ENCODE data around the gene TMEM128. TPM values are rescaled to one million over a fixed set of nuclear protein-coding genes. Genes with fewer than 3 reads are reported as not detected.
A peak's percentile ranks its signal among the peaks of the same experiment; 100 is the strongest.

The TMEM128 gene, protein sequence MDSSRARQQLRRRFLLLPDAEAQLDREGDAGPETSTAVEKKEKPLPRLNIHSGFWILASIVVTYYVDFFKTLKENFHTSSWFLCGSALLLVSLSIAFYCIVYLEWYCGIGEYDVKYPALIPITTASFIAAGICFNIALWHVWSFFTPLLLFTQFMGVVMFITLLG
- polyA plus RNA-seq (ENCODE audit: low read depth in 6 of 6): 10 to 100 TPM; 23.2 to 44.8 (median 36.6) TPM

- peak; percentile 89 for DNase-seq
- peak within 1 kb of the TSS; percentile 93 to 99 (median 98) for H3K4me3 Mint-ChIP-seq
- ATAC-seq (ENCODE audit: low read depth in 2 of 2): peak; percentile 99
- H3K9me3 Mint-ChIP-seq: peaks cover 0 to 2% (median 0%) of the 10 kb centered on the region in 7 donors
- H3K4me1 Mint-ChIP-seq: peaks cover 22 to 43% (median 28%) of the 10 kb centered on the region in 3 donors
- peaks cover 12 to 18% of the 10 kb centered on the region in 2 donors for H3K36me3 Mint-ChIP-seq
- peak within 1 kb of the TSS; percentile 96 to 99 (median 98) for H3K27ac Mint-ChIP-seq
- H3K27me3 Mint-ChIP-seq: peaks cover under 1 to 7% (median under 1%) of the 10 kb centered on the region in 3 donors
Observed at GRCh38 chr4:4248029-4248884, at the start of gene TMEM128. TSS of gene TMEM128 (minus strand) at chr4:4248223. CDS start at chr4:4248202, 21 bp downstream.

DNA sequence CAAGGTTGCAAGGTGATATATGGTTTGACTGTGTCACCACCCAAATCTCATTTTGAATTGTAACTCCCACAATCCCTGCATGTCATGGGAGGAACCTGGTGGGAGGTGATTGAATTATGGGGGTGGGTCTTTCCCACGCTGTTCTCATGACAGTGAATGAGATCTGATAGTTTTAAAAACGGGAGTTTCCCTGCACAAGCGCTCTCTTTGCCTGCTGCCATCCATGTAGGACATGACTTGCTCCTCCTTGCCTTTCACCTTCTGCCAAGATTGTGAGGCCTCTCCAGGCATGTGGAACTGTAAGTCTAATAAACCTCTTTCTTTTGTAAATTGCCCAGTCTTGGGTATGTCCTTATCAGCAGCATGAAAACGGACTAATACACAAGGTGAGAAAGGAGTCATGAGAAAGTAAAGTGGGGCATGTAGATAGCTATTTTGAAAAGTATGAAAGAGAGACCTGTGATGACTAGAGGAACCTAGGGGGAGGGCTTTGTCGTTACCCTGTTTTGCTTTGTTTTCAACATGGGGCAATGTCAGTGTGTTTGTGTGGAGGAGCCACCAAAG lies 48.3 kb upstream of the TMEM128 start:
- Mint-ChIP-seq H3K9me3 (peaks cover 3 to 12% (median 7%) of the 10 kb centered on the region in 7 donors), H3K27ac (peak overlapping the region in 2 of 6 donors; percentile 71 to 83), H3K4me3 (peak overlapping the region in 1 of 8 donors; percentile 30), H3K36me3 (peaks cover 11 to 16% of the 10 kb centered on the region in 2 donors), H3K4me1 (peaks cover 25 to 37% (median 26%) of the 10 kb centered on the region in 3 donors), H3K27me3 (no peaks in the 10 kb centered on the region)
- no peak for ATAC-seq (ENCODE audit: low read depth in 2 of 2)
- no peak for DNase-seq

GRCh38 chr4:4293279-4293678 lies 45.3 kb upstream of the TMEM128 start:
- DNase-seq (no peak), ATAC-seq (ENCODE audit: low read depth in 2 of 2) (no peak)
- Mint-ChIP-seq H3K27ac (no peak overlapping the region), H3K27me3 (no peaks in the 10 kb centered on the region), H3K9me3 (peaks cover 3 to 12% (median 7%) of the 10 kb centered on the region in 7 donors), H3K4me1 (peaks cover 39 to 53% (median 45%) of the 10 kb centered on the region in 3 donors), H3K4me3 (peak overlapping the region in 1 of 8 donors; percentile 99), H3K36me3 (peaks cover 11% of the 10 kb centered on the region in 2 donors)

GRCh38 chr4:4289941-4290850 lies 42.2 kb upstream of the TMEM128 start, which contains the start of the genes LYAR and ZBTB49:
TSS of gene LYAR (minus strand) at chr4:4290154. CDS start at chr4:4283742, 6,412 bp downstream.
TSS of gene ZBTB49 (plus strand) at chr4:4290251. CDS start at chr4:4299946, 9,695 bp downstream.
- Mint-ChIP-seq H3K36me3 (peaks cover 7 to 8% of the 10 kb centered on the region in 2 donors), H3K27me3 (no peaks in the 10 kb centered on the region), H3K27ac (peak within 1 kb of the TSS; percentile 90 to 97 (median 96)), H3K4me3 (peak within 1 kb of the TSS; percentile 96 to 99 (median 98)), H3K9me3 (peaks cover 0 to 3% (median 0%) of the 10 kb centered on the region in 7 donors), H3K4me1 (peaks cover 44 to 53% (median 47%) of the 10 kb centered on the region in 3 donors)
- DNase-seq (peak; percentile 97), ATAC-seq (ENCODE audit: low read depth in 2 of 2) (peak; percentile 97 to 98)

DNA sequence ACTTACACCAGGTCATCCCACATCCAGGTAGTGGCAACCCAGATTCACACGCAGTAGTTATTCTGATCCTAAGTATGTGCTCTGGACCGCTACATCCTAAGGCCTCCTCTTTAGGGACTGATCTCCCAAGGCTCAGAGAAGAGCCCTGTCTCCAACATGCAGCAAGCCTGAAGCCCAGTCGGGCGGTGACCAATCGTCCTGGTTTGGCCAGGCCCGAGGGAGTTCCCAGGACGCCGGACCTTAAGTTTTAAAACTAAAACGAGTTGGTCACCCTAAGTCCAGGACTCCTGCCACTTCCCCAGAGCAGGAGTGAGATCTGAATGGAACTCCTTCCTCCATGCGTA lies 41.5 kb upstream of the TMEM128 start:
- ATAC-seq (ENCODE audit: low read depth in 2 of 2): peak; percentile 2 to 4
- H3K36me3 Mint-ChIP-seq: peaks cover 10 to 11% of the 10 kb centered on the region in 2 donors
- H3K9me3 Mint-ChIP-seq: peaks cover 0 to 2% (median 0%) of the 10 kb centered on the region in 7 donors
- no peak for DNase-seq
- peak overlapping the region; percentile 96 to 99 (median 98) for H3K4me3 Mint-ChIP-seq
- peak overlapping the region; percentile 90 to 97 (median 96) for H3K27ac Mint-ChIP-seq
- peaks cover 39 to 55% (median 47%) of the 10 kb centered on the region in 3 donors for H3K4me1 Mint-ChIP-seq
- H3K27me3 Mint-ChIP-seq: no peaks in the 10 kb centered on the region

GRCh38 chr4:4289055-4289454 lies 41.0 kb upstream of the TMEM128 start:
- Mint-ChIP-seq H3K27me3 (no peaks in the 10 kb centered on the region), H3K4me3 (peak overlapping the region; percentile 96 to 99 (median 98)), H3K27ac (peak overlapping the region in 3 of 6 donors; percentile 24 to 90 (median 80)), H3K36me3 (peaks cover 10 to 13% of the 10 kb centered on the region in 2 donors), H3K9me3 (peaks cover 0 to 2% (median 0%) of the 10 kb centered on the region in 7 donors), H3K4me1 (peaks cover 38 to 55% (median 47%) of the 10 kb centered on the region in 3 donors)
- DNase-seq (no peak), ATAC-seq (ENCODE audit: low read depth in 2 of 2) (no peak)

- Mint-ChIP-seq H3K36me3 (peaks cover 10 to 17% of the 10 kb centered on the region in 2 donors), H3K27me3 (no peaks in the 10 kb centered on the region), H3K9me3 (peaks cover 0 to 2% (median 0%) of the 10 kb centered on the region in 7 donors), H3K4me3 (peak overlapping the region in 6 of 8 donors; percentile 3 to 99 (median 46)), H3K27ac (peak overlapping the region in 2 of 6 donors; percentile 47 to 48), H3K4me1 (peaks cover 38 to 51% (median 43%) of the 10 kb centered on the region in 3 donors)
- no peak for ATAC-seq (ENCODE audit: low read depth in 2 of 2)
- no peak for DNase-seq
Observed at GRCh38 chr4:4288098-4288497, 40.1 kb upstream of the TMEM128 start.

DNA sequence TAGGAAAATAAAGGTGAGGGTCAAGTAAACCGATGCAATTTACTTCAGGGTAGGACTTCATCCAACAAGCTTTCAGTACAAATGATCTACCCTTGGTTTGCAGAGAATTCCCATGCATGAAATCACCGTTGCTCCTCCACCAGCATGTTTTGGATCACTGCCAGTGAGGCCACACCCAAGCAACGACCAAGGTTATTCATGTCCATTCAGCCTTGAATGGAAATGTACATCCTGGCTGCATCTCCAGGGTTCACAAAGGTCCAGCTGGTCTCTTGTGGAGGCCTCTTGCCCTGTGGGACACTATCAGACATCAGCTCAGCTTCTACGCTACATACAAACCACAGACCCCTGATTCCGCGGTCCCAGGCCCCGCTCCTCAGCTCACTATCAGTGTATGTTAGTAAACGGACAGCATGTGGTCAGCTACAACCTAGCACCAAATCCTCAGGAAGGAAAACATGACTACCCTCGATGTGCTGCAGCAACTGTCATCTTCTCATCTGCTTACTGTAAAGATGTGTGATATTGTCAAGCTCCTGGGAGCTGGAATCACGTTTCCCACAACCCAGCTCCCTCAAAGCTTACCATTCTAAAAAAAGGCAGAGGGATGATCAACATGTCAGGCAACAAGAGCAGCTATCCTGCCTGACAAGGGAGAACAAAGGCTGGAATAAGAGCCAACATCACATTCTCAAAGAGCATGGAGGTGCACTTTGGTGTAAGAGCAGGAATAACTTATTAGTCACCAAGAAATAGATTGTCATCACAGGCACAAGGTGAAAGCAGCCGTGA lies 37.0 kb upstream of the TMEM128 start:
- DNase-seq: no peak
- H3K27ac Mint-ChIP-seq: no peak overlapping the region
- no peaks in the 10 kb centered on the region for H3K9me3 Mint-ChIP-seq
- peak overlapping the region in 1 of 8 donors; percentile 68 for H3K4me3 Mint-ChIP-seq
- no peak for ATAC-seq (ENCODE audit: low read depth in 2 of 2)
- H3K4me1 Mint-ChIP-seq: peaks cover 26 to 37% (median 26%) of the 10 kb centered on the region in 3 donors
- H3K27me3 Mint-ChIP-seq: no peaks in the 10 kb centered on the region
- peaks cover 26 to 38% of the 10 kb centered on the region in 2 donors for H3K36me3 Mint-ChIP-seq

- no peaks in the 10 kb centered on the region for H3K9me3 Mint-ChIP-seq
- H3K4me1 Mint-ChIP-seq: peaks cover 0 to 7% (median 7%) of the 10 kb centered on the region in 3 donors
- H3K36me3 Mint-ChIP-seq: peaks cover 40 to 42% of the 10 kb centered on the region in 2 donors
- H3K27me3 Mint-ChIP-seq: no peaks in the 10 kb centered on the region
- ATAC-seq (ENCODE audit: low read depth in 2 of 2) (no peak), DNase-seq (no peak)
- no peak overlapping the region for H3K4me3 Mint-ChIP-seq
- H3K27ac Mint-ChIP-seq: no peak overlapping the region
Observed at GRCh38 chr4:4281787-4282186, 33.8 kb upstream of the TMEM128 start.

DNA sequence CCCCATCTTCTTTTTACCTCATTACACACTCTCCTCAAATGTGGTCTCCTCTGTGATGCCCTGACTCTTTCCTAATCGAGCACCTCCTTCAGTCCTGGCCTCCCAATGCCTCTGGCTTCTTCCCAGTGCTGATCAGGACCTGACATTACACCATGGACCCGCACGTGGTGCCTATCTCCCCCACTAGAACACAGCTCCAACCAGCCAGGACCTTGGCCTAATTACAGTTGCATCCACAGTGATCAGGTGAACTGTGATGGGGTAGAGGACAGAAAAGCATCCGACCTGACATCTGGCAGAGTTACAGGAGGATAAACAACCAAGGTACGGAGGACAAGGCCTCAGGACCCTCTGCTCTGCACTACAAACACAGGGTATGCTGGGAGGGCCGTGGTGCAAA lies 29.5 kb upstream of the TMEM128 start:
- Mint-ChIP-seq H3K36me3 (peaks cover 29 to 37% of the 10 kb centered on the region in 2 donors), H3K27ac (no peak overlapping the region), H3K4me3 (no peak overlapping the region), H3K9me3 (no peaks in the 10 kb centered on the region), H3K4me1 (no peaks in the 10 kb centered on the region), H3K27me3 (no peaks in the 10 kb centered on the region)
- no peak for ATAC-seq (ENCODE audit: low read depth in 2 of 2)
- DNase-seq: no peak

GRCh38 chr4:4274226-4274625 lies 26.2 kb upstream of the TMEM128 start:
- H3K27me3 Mint-ChIP-seq: no peaks in the 10 kb centered on the region
- H3K36me3 Mint-ChIP-seq: peaks cover 22 to 35% of the 10 kb centered on the region in 2 donors

GRCh38 chr4:4271912-4272311 lies 23.9 kb upstream of the TMEM128 start:
- no peak for ATAC-seq (ENCODE audit: low read depth in 2 of 2)
- Mint-ChIP-seq H3K36me3 (peaks cover 20 to 29% of the 10 kb centered on the region in 2 donors), H3K4me1 (no peaks in the 10 kb centered on the region), H3K27ac (no peak overlapping the region), H3K9me3 (no peaks in the 10 kb centered on the region), H3K4me3 (no peak overlapping the region), H3K27me3 (no peaks in the 10 kb centered on the region)
- DNase-seq: no peak

More at GRCh38 chr4:4274226-4274625, 26.2 kb upstream of the TMEM128 start:
- Mint-ChIP-seq H3K27ac (peak overlapping the region in 2 of 6 donors; percentile 76 to 79), H3K4me1 (no peaks in the 10 kb centered on the region), H3K9me3 (no peaks in the 10 kb centered on the region), H3K4me3 (peak overlapping the region in 1 of 8 donors; percentile 41)
- ATAC-seq (ENCODE audit: low read depth in 2 of 2): no peak
- DNase-seq: no peak
